ENCODE results near the gene ROR1.
"Not testable (repeated sequence)": the region's sequence is repeated elsewhere in the genome, so short reads cannot be mapped to it uniquely, and the experiment has no call there.

The ROR1 gene

GRCh38 chr1:64209221-64209620 lies 435.4 kb downstream of the ROR1 start:
- H3K4me3 ChIP-seq (ENCODE audit: low read depth, low read length), result no peak overlapping the region
- DNase-seq (ENCODE audit: low read depth), result no peak
- TF ChIP-seq CTCF (IDR thresholded peaks at IDR 0.05; ENCODE audit: low read depth, low read length) (no peak), MYC (IDR thresholded peaks at IDR 0.05; ENCODE audit: low read depth, low read length) (no peak), POLR2A (IDR thresholded peaks at IDR 0.05; ENCODE audit: extremely low read depth, insufficient read length) (no peak)
- TF ChIP-seq, protein P1, sequence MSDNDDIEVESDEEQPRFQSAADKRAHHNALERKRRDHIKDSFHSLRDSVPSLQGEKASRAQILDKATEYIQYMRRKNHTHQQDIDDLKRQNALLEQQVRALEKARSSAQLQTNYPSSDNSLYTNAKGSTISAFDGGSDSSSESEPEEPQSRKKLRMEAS (IDR thresholded peaks at IDR 0.05; ENCODE audit: low read depth, low read length), result no peak

- H3K4me3 ChIP-seq (ENCODE audit: low read depth, low read length), result no peak overlapping the region
- TF ChIP-seq POLR2A (IDR thresholded peaks at IDR 0.05; ENCODE audit: extremely low read depth, insufficient read length) (no peak), CTCF (IDR thresholded peaks at IDR 0.05; ENCODE audit: low read depth, low read length) (no peak), MYC (IDR thresholded peaks at IDR 0.05; ENCODE audit: low read depth, low read length) (no peak)
- TF ChIP-seq, protein P1 (IDR thresholded peaks at IDR 0.05; ENCODE audit: low read depth, low read length), result no peak
- DNase-seq (ENCODE audit: low read depth), result no peak
Measured at GRCh38 chr1:64212031-64212430, 438.2 kb downstream of the ROR1 start.

DNA sequence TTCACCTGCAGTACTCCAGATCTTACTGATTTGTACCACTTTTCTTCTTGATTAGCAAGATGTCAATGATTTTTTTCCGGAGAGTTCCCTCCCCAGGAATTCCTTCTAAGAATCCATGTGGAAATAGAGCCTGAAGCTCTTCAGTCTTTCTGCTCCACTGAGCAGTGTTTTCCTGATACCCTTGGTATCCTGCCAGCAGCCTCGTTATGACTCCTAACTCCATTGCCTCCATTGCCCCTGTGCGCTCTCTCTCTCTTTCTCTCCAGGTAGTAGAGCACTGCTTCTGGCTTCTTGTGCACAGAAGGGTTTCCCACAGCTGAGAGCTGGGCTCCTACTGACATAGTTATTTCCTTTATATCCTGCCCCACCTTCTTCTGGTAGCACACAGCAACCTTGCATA lies 441.8 kb downstream of the ROR1 start:
- DNase-seq (ENCODE audit: low read depth), result no peak
- no peak overlapping the region for H3K4me3 ChIP-seq (ENCODE audit: low read depth, low read length)
- TF ChIP-seq CTCF (IDR thresholded peaks at IDR 0.05; ENCODE audit: low read depth, low read length), result no peak
- TF ChIP-seq, protein P1 (IDR thresholded peaks at IDR 0.05; ENCODE audit: low read depth, low read length), result no peak
- no peak for TF ChIP-seq POLR2A (IDR thresholded peaks at IDR 0.05; ENCODE audit: extremely low read depth, insufficient read length)
- no peak for TF ChIP-seq MYC (IDR thresholded peaks at IDR 0.05; ENCODE audit: low read depth, low read length)

DNA sequence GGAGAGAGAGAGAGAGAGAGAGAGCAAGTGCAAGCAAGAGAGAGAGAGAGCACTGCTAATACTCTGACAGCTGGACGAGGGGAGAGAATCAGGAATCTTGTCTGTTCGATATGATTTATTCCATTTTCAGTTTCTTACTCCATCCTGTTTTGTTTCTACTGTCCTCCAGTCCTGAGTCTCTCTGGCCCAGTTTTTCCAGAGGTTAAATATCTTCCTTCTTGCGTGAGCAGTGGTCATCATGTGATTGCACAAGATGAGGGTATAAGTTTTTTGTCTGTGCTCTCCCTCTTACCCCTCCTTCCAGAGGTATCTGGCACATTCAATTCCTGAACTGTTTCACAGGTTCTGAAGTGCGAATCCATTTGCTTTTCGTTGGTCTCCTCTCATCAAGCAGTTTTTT lies 446.4 kb downstream of the ROR1 start:
- no peak overlapping the region for H3K4me3 ChIP-seq (ENCODE audit: low read depth, low read length)
- no peak for TF ChIP-seq CTCF (IDR thresholded peaks at IDR 0.05; ENCODE audit: low read depth, low read length)
- TF ChIP-seq, protein P1 (IDR thresholded peaks at IDR 0.05; ENCODE audit: low read depth, low read length), result no peak
- no peak for TF ChIP-seq POLR2A (IDR thresholded peaks at IDR 0.05; ENCODE audit: extremely low read depth, insufficient read length)
- no peak for TF ChIP-seq MYC (IDR thresholded peaks at IDR 0.05; ENCODE audit: low read depth, low read length)
- DNase-seq (ENCODE audit: low read depth), result no peak

GRCh38 chr1:64223329-64224151 lies 449.7 kb downstream of the ROR1 start:
- peak; percentile 10 for DNase-seq (ENCODE audit: low read depth)
- no peak for TF ChIP-seq MYC (IDR thresholded peaks at IDR 0.05; ENCODE audit: low read depth, low read length)
- TF ChIP-seq CTCF (IDR thresholded peaks at IDR 0.05; ENCODE audit: low read depth, low read length), result no peak
- TF ChIP-seq POLR2A (IDR thresholded peaks at IDR 0.05; ENCODE audit: extremely low read depth, insufficient read length), result no peak
- TF ChIP-seq, protein P1 (IDR thresholded peaks at IDR 0.05; ENCODE audit: low read depth, low read length), result no peak
- H3K4me3 ChIP-seq (ENCODE audit: low read depth, low read length), result no peak overlapping the region

DNA sequence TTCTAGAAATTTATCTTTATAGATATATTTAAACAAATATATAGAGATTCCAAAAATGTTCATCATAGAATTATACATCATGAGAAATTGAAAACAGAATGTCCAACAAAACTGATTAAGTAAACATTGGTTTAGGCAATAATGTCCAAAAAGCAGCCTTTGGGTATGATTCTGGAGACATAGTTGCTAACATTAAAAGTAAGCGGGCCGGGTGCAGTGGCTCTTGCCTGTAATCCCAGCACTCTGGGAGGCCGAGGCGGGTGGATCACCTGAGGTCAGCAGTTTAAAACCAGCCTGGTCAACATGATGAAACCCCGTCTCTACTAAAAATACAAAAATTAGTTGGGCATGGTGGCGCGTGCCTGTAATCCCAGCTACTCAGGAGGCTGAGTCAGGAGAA lies 450.4 kb downstream of the ROR1 start:
- DNase-seq (ENCODE audit: low read depth); H3K4me3 ChIP-seq (ENCODE audit: low read depth, low read length): not testable (repeated sequence)
